ENCODE measurements around the gene ABLIM1.

DNA sequence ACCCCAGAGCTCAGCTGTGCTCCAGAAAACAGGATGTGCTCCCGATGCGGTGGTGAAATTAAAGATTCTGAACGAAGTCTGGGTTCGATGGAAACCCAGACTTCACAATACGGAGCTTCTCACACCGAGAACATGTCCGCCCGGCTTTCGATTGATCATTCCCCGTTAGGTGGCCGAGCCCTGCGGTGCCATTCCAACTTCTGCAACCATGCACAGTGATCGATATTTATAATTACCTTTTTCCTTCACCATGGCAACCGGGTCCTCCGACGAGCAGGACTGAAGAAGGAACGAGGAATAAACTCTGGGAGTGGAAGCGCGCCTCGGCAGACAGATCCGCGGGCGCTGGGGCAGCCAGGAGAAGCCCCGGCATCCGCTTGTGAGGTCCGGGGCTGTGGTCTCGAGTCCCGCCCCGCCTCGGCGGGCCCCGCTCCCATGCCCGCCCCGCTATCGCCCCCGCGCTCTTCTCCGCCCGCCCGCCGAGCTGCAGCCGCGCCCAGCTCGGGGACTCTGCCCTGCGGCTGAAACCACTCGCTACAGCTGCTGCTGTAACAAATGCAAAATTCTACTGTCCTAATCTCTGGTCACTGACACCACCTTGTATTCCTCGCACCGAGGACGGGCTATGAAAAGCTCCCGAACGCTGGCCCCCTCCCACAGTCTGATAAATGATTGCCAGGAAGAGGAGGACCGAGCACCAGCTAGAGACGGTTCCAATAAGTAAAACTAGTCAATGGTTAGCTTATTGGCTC is 26.2 kb downstream of the ABLIM1 start:
- no peak for TF ChIP-seq CTCF (IDR thresholded peaks at IDR 0.05)
- no peak for TF ChIP-seq POLR2A (IDR thresholded peaks at IDR 0.05)
- TF ChIP-seq POLR2AphosphoS5 (IDR thresholded peaks at IDR 0.05) = no peak
- no peak for TF ChIP-seq EP300 (IDR thresholded peaks at IDR 0.05)
